ENCODE measurements around the gene SORL1-AS1.

Gene SORL1-AS1

GRCh38 chr11:121429556-121429955 is 23.2 kb downstream of the SORL1-AS1 start:
- POLR2A ChIA-PET: no interaction called here
- H3K36me3 ChIP-seq (ENCODE audit: control insufficient read depth, insufficient read depth, low read length): no peaks in the 10 kb centered on the region
- no peak for DNase-seq (ENCODE audit: low read depth)
- CTCF ChIA-PET: interaction anchor here (1.2 kb wide), 1 partner anchor 8 kb away, joined by 3 read pairs; no protein-coding TSS in a partner anchor
- no peak overlapping the region for H3K4me3 ChIP-seq (ENCODE audit: low read depth, low read length)
- peaks cover 7% of the 10 kb centered on the region for H3K27me3 ChIP-seq (ENCODE audit: control insufficient read depth, insufficient read depth, low read length)
- TF ChIP-seq CTCF (IDR thresholded peaks at IDR 0.05; ENCODE audit: insufficient read depth, low read depth, low read length): no peak

GRCh38 chr11:121427400-121427744 is 25.4 kb downstream of the SORL1-AS1 start:
- CTCF ChIA-PET: interaction anchor here (0.7 to 1.0 kb wide), 2 partner anchors 10 to 12 kb away, joined by 3 read pairs; no protein-coding TSS in a partner anchor
- H3K27me3 ChIP-seq (ENCODE audit: control insufficient read depth, insufficient read depth, low read length): peaks cover 7% of the 10 kb centered on the region
- H3K36me3 ChIP-seq (ENCODE audit: control insufficient read depth, insufficient read depth, low read length): no peaks in the 10 kb centered on the region
- H3K4me3 ChIP-seq (ENCODE audit: low read depth, low read length): no peak overlapping the region
- POLR2A ChIA-PET: no interaction called here
- no peak for DNase-seq (ENCODE audit: low read depth)
- no peak for TF ChIP-seq CTCF (IDR thresholded peaks at IDR 0.05; ENCODE audit: insufficient read depth, low read depth, low read length)

GRCh38 chr11:121426476-121427399 is 26.0 kb downstream of the SORL1-AS1 start:
- DNase-seq (ENCODE audit: low read depth): no peak
- no peaks in the 10 kb centered on the region for H3K36me3 ChIP-seq (ENCODE audit: control insufficient read depth, insufficient read depth, low read length)
- TF ChIP-seq CTCF (IDR thresholded peaks at IDR 0.05; ENCODE audit: insufficient read depth, low read depth, low read length): no peak
- H3K27me3 ChIP-seq (ENCODE audit: control insufficient read depth, insufficient read depth, low read length): peaks cover 7% of the 10 kb centered on the region
- CTCF ChIA-PET: interaction anchor here (0.7 to 1.0 kb wide), 2 partner anchors 9 to 11 kb away, joined by 3 read pairs; no protein-coding TSS in a partner anchor
- POLR2A ChIA-PET: no interaction called here
- no peak overlapping the region for H3K4me3 ChIP-seq (ENCODE audit: low read depth, low read length)

GRCh38 chr11:121425828-121426227 is 26.9 kb downstream of the SORL1-AS1 start:
- Histone ChIP-seq H3K4me3 (ENCODE audit: low read depth, low read length) (no peak overlapping the region), H3K36me3 (ENCODE audit: control insufficient read depth, insufficient read depth, low read length) (no peaks in the 10 kb centered on the region), H3K27me3 (ENCODE audit: control insufficient read depth, insufficient read depth, low read length) (peaks cover 7% of the 10 kb centered on the region)
- TF ChIP-seq CTCF (IDR thresholded peaks at IDR 0.05; ENCODE audit: insufficient read depth, low read depth, low read length): no peak
- no peak for DNase-seq (ENCODE audit: low read depth)
- ChIA-PET CTCF (no interaction called here), POLR2A (no interaction called here)

- DNase-seq (ENCODE audit: low read depth): no peak
- no peak for TF ChIP-seq CTCF (IDR thresholded peaks at IDR 0.05; ENCODE audit: insufficient read depth, low read depth, low read length)
- POLR2A ChIA-PET: no interaction called here
- no peak overlapping the region for H3K4me3 ChIP-seq (ENCODE audit: low read depth, low read length)
- no peaks in the 10 kb centered on the region for H3K36me3 ChIP-seq (ENCODE audit: control insufficient read depth, insufficient read depth, low read length)
- peaks cover 2% of the 10 kb centered on the region; the same call in 1 of the 2 replicates for H3K27me3 ChIP-seq (ENCODE audit: control insufficient read depth, insufficient read depth, low read length)
- CTCF ChIA-PET: no interaction called here
Measured at GRCh38 chr11:121422675-121423074, 30.1 kb downstream of the SORL1-AS1 start.
